ENCODE results near the gene ENG.

The ENG gene

GRCh38 chr9:127812011-127812410 is 42.4 kb downstream of the ENG start:
- no peak for DNase-seq

DNA sequence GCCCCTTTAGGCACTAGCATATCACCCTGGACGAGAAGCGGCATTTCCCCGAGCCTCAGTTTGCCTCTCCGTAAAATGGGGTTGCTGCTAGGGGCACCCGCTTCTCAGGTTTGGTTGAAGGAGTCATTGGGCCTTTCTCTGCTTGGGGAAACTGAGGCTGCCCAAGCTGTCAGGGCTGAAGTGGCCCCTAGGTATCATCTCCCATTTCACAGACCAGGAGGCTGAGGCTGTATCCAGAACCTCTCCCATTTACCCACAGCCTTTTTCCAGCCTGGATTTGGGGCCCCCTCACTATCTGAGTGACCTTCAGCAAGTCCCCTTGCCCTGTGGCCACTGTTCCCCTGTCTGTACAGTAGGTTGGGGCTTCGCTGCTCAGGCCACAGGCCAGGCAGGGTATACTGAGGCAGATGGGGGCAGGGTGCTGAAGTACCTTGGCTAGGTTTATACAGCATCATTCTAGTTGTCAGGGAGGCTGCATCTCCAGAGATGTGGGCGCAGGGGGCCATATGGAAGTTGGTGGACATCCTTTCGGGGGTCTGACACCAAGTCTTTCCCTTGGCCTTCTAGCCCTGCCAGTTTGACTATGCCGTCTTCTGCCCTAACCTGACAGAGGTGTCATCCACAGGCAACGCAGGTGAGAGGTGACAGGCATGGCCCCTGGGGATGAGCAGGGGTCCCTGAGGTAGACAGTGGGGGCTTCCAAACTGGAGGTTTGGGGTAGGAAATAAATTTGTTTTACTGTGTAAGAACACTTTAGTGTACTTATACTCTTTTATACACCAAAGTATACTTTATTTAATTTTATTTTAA is 43.9 kb downstream of the ENG start:
- DNase-seq: no peak

DNA sequence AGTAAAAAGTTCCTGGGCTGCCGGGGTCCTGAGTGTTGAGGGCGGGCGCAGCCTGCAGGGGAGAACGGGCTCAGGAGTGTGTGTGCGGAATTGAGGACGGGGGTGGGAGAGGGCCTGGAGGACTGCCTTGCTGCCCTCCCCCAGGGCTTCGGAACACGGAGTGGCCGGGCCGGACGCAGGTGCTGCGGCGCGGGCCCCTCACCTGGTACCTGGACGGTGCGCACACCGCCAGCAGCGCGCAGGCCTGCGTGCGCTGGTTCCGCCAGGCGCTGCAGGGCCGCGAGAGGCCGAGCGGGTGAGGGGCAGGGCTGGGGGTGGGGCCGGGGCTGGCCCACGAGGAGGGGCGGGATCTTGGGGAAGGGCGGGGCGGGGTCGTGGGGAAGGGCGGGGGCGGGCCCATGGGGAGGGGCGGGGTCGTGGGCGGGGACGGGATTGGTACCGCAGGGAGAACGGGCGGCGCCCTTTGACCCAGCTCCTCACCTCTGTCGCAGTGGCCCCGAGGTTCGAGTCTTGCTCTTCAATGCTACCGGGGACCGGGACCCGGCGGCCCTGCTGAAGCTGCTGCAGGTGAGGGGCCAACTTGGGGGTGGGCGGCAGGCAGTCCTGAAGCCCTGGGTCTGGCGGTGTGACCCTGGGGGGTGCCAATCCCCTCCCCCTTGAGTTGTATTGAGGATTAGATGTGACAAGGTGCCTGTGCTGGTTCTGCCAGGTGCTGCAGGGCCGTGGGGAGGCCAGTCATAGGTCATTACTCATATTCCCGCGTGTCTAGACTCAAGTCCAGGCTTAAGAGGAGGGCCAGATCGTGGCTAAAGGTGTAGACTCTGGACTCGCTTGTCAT is 44.7 kb downstream of the ENG start:
- no peak for DNase-seq

- DNase-seq: no peak
Observed at GRCh38 chr9:127809002-127809539, 45.4 kb downstream of the ENG start.

DNA sequence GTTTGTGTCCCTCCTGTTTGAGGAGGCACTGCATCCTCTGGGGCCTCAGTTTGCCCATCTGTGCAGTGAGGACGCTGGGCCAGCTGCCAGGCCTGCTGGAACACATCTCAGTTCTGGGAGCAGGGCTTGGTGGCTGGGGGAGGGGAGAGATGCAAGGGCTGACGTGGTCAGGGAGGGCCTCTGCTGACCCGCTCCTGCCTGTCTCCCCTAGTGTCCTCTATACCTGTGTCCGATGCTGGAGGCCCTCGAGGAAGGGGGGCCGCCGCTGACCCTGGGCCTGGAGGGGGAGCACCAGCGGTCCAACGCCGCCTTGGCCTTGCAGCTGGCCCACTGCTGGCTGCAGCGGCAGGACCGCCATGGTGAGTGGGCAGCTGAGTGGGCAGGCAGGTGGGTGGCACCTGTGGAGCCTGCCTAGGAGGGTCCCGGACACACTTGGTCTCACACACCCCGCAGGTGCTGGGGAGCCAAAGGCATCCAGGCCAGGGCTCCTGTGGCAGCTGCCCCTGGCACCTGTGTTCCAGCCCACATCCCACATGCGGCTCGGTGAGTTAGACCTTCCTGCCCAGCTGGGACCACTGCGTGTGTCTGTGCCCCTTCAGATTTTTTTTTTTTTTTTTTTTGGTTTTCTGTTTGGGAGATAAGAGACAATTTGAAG is 46.0 kb downstream of the ENG start:
- no peak for DNase-seq

- DNase-seq: no peak
Observed at GRCh38 chr9:127806871-127807270, 47.6 kb downstream of the ENG start.

DNA sequence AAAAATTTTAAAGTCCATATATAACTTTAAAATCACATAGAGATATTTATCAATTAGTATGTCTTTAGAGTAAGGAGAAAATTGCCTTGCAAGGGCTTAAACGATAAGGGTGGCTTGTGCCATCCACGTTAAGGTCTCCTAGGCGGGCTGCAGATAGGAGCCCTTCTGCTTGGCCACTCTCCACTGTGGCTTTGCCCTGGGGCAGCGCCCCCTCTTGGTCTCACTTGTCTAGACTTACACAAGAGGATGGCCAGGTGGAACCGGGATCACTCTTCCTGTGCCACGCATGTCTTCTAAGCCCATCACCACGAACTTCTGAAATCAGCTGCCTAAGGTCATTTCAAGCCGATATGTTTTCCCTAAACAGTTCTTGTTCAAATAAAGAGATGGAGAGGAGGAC is 48.8 kb downstream of the ENG start:
- DNase-seq: peak; percentile 13

DNA sequence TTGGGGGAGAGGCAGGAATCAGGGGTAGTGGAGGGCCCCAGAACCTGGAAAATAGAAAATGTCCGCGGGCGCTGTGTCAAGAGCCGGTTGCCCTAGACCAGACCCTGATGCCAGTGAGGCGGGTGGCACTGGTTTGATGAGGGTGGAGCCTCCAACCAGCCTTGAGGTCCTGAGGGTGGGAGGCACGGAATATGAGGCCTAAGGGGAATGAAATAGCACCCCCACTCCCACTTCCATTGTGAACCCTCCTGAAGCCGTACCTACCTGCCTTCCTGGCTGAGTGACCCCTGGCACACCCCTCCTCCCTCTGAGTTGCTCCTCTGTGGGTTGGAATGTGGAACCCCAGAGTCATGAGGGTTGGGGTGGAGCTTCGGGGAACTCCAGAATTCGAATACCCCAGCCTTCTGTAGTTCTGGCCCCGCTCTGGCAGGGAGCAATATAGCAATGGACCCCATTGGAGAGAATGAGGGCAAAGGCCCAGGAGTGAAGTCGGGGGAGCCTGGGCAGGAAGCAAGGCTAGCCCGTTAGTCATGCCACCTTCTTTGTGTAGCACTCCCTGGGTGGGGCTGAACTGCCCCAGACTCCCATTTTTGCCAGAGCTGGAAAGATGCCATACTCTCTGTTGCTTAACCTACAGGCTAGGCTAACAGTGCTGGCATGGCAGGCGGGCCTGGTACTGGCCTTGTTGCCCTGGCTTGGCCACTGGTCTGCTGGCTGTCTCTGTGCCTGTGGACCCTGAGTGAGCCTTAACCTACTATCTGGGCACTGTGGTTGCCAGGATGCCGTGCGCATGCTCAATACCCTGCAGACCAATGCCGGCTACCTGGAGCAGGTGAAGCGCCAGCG is 50.7 kb downstream of the ENG start:
- DNase-seq: no peak

GRCh38 chr9:127802576-127803443 is 51.6 kb downstream of the ENG start, which contains the start of gene FPGS:
FPGS (plus strand) TSS chr9:127802882; CDS start chr9:127802925, 43 bp downstream.
- DNase-seq: peak; percentile 79

- DNase-seq: no peak
Observed at GRCh38 chr9:127801955-127802575, 52.4 kb downstream of the ENG start.

- DNase-seq: no peak
Observed at GRCh38 chr9:127796852-127797370, 57.5 kb downstream of the ENG start.

GRCh38 chr9:127796225-127796813 is 58.1 kb downstream of the ENG start:
- DNase-seq: no peak

DNA sequence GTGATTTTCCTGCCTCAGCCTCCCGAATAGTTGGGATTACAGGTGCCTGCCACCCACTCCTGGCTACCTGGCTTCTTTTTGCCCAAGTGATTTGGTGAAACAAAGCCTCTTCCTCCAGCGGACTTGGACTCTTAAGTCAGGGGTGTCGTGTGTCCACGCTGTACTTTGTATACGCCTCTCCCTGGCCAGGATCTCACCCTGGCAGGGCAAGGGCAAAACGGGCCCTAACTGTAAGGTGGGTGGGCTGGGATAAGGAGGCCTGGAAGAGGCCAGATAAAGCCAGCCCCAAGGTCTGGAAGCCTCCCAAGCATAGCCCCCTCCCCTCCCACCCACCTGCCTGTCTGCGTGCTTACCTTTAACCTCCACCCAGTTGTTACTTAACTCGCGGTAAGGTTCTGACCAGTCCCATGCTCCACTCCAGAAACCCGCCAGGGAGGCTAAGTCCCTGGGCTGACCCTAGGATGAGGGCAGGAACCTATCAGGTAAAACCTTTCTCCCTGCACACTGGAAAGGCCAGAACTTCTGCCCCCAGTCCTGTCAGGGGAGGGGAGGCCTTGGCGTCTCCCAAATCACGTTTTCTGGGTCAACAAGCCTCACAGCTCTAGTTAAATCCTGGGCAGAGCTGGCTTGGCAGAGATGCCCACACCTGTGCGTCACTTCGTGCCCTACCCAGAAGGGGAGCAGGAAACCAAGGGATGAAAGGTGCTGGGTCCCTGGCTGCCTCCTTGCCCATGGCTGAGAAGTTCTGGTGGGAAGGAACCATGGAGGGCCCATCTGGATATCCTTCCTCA is 60.3 kb downstream of the ENG start:
- DNase-seq: no peak

GRCh38 chr9:127793093-127793708 is 61.3 kb downstream of the ENG start:
- no peak for DNase-seq

GRCh38 chr9:127792417-127793031 is 61.9 kb downstream of the ENG start:
- DNase-seq: no peak

- no peak for DNase-seq
Observed at GRCh38 chr9:127791085-127791484, 63.4 kb downstream of the ENG start.

DNA sequence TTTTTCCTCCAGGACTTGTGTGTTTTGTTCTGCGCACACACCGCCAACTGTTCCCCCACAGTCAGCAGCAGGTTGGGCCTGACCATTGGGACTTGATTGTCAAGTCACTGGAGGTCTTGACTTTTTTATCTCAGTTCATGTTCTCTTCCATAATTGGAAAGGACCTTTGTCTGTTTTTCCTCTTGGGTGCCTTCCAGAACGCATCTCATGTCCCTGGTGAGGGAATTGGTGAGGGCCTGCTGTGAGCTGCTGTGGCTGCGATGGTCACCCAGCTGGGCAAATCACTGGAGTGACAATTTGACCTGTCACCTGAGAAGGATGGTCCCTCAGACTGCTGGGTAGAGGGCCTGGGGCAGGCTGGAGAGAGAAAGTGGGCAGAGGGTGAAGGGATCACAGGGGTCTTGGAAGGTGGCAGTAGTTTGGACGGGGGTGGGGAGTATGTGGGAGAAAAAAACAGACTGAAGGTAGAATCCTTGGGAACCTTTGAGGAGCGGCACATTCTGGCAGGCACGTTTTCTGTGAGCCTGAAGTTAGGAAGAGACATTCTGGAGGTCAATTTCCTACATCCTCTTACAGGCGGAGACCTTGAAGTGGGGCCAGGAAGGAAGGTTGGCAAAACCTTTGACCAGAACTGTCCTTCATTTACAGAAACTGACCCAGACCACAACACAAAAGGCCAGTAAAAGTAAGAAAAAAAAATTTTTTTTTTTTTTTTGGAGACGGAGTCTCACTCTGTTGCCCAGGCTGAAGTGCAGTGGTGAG is 64.2 kb downstream of the ENG start:
- no peak for DNase-seq

DNA sequence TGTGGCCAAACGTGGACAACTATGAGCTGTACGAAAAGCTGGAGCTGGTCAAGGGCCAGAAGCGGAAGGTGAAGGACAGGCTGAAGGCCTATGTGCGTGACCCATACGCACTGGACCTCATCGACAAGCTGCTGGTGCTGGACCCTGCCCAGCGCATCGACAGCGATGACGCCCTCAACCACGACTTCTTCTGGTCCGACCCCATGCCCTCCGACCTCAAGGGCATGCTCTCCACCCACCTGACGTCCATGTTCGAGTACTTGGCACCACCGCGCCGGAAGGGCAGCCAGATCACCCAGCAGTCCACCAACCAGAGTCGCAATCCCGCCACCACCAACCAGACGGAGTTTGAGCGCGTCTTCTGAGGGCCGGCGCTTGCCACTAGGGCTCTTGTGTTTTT is 65.3 kb downstream of the ENG start:
- DNase-seq: no peak

All from NK-92 treated with Interleukin-12 subunit alpha and Interleukin-12 subunit beta, amount 100 ng/mL, for 24 hours (cell line).